SU-DHL-6 (cell line): ENCODE data around the gene CAMSAP1.
"Not testable (repeated sequence)": the region's sequence is repeated elsewhere in the genome, so short reads cannot be mapped to it uniquely, and the experiment has no call there.

ENCODE experiments used
- H2AFZ ChIP-seq: fragments of 200-600 bp; sonication (generic); 2 replicates; pipeline ENCODE4 v1.6.1; 2014; ENCODE audit warnings: low read depth, mild to moderate bottlenecking, moderate library complexity, mixed read lengths, antibody characterized with exemption, low read length; ENCODE audit not compliant: severe bottlenecking
- H3F3A ChIP-seq: fragments of 200-600 bp; shearing (Covaris generic); 2 replicates; pipeline ENCODE4 v1.6.0; 2016; ENCODE audit warnings: antibody characterized with exemption, mild to moderate bottlenecking; ENCODE audit not compliant: insufficient read depth
- H3K27ac ChIP-seq: fragments of 200-600 bp; sonication (generic); 2 replicates; pipeline ENCODE4 v1.5.1; 2016; ENCODE audit warnings: low read depth, mild to moderate bottlenecking, low read length, moderate library complexity, mixed read lengths
- H3K27me3 ChIP-seq: fragments of 200-600 bp; sonication (generic), shearing (Covaris generic); 2 replicates; pipeline ENCODE4 v1.6.0; 2014; ENCODE audit warnings: mild to moderate bottlenecking, low read length
- H3K36me3 ChIP-seq: fragments of 200-600 bp; sonication (generic); 2 replicates; pipeline ENCODE4 v1.6.1; 2014; ENCODE audit warnings: mild to moderate bottlenecking, low read length, mixed read lengths
- H3K4me2 ChIP-seq: fragments of 300-600, 200-600 bp; shearing (Covaris generic), sonication (generic); 2 replicates; pipeline ENCODE4 v1.6.0; 2014; ENCODE audit warnings: low read length, low read depth, mild to moderate bottlenecking; ENCODE audit not compliant: poor library complexity, severe bottlenecking
- H3K4me3 ChIP-seq: fragments of 200-600 bp; sonication (generic); 2 replicates; pipeline ENCODE4 v1.5.1; 2014; ENCODE audit warnings: antibody characterized with exemption, low read length, mild to moderate bottlenecking, mixed read lengths; ENCODE audit not compliant: insufficient read depth, poor library complexity, severe bottlenecking
- H3K79me2 ChIP-seq: fragments of 200-600 bp; sonication (generic); 2 replicates; pipeline ENCODE4 v1.6.1; 2014; ENCODE audit warnings: mild to moderate bottlenecking, low read length, moderate library complexity; ENCODE audit not compliant: insufficient read depth
- H3K9ac ChIP-seq: fragments of 200-600 bp; sonication (generic); 2 replicates; pipeline ENCODE4 v1.7.0; 2014; ENCODE audit warnings: mild to moderate bottlenecking, low read length
- H3K9me2 ChIP-seq: fragments of 200-600 bp; sonication (generic); replicated peaks from 2 replicates; pipeline ENCODE4 v1.6.1; 2014; ENCODE audit warnings: low read length; ENCODE audit not compliant: insufficient read depth
- H3K9me3 ChIP-seq: fragments of 200-600 bp; sonication (generic); 2 replicates; pipeline ENCODE4 v1.6.1; 2014; ENCODE audit warnings: low read length, mixed read lengths; ENCODE audit not compliant: insufficient read depth
- H4K20me1 ChIP-seq: fragments of 200-600 bp; sonication (generic); 2 replicates; pipeline ENCODE4 v1.6.1; 2014; ENCODE audit warnings: low read depth, mild to moderate bottlenecking, antibody characterized with exemption, low read length, moderate library complexity, mixed read lengths
- CTCF ChIP-seq: fragments of 200-600 bp; sonication (generic); IDR thresholded peaks from one replicate; pipeline ENCODE4 v1.5.1; 2017; ENCODE audit warnings: antibody characterized with exemption, mild to moderate bottlenecking, low read length, moderate library complexity; ENCODE audit not compliant: insufficient read depth, poor library complexity, severe bottlenecking
- EZH2phosphoT487 ChIP-seq: fragments of 200-600 bp; sonication (generic), shearing (Covaris generic); conservative IDR thresholded peaks from 2 replicates; pipeline ENCODE4 v1.6.1; 2018; ENCODE audit warnings: mild to moderate bottlenecking, antibody characterized with exemption, low read length, moderate library complexity, mixed read lengths

CAMSAP1 gene

GRCh38 chr9:135893104-135893503 is 14.2 kb downstream of the CAMSAP1 start:
- H3K9me2 ChIP-seq: no peaks in the 10 kb centered on the region
- no peak overlapping the region for H3K4me3 ChIP-seq
- H3K79me2 ChIP-seq: peaks cover 100% of the 10 kb centered on the region
- H3K27ac ChIP-seq: no peak overlapping the region
- H3K9ac ChIP-seq: no peak overlapping the region
- H3K27me3 ChIP-seq: no peaks in the 10 kb centered on the region
- TF ChIP-seq EZH2phosphoT487 (no peak), CTCF (no peak)
- no peaks in the 10 kb centered on the region for H3K36me3 ChIP-seq
- no peaks in the 10 kb centered on the region for H3K9me3 ChIP-seq
- H4K20me1 ChIP-seq: peaks cover 33% of the 10 kb centered on the region
- peaks cover 5% of the 10 kb centered on the region; the same call in 1 of the 2 replicates for H3F3A ChIP-seq
- H3K4me2 ChIP-seq: no peak overlapping the region
- no peak overlapping the region for H2AFZ ChIP-seq

GRCh38 chr9:135892327-135892726 is 15.0 kb downstream of the CAMSAP1 start:
- not testable (repeated sequence) for H3K9me2 ChIP-seq, H3K4me2 ChIP-seq, H2AFZ ChIP-seq, H3K27me3 ChIP-seq, H3K9ac ChIP-seq, H3K27ac ChIP-seq, H3K9me3 ChIP-seq, H3K36me3 ChIP-seq, H3F3A ChIP-seq, H3K4me3 ChIP-seq
- peaks cover 100% of the 10 kb centered on the region for H3K79me2 ChIP-seq
- H4K20me1 ChIP-seq: peaks cover 28% of the 10 kb centered on the region

GRCh38 chr9:135891027-135891631 is 16.2 kb downstream of the CAMSAP1 start:
- H3K9me3 ChIP-seq: no peaks in the 10 kb centered on the region
- H3K27me3 ChIP-seq: no peaks in the 10 kb centered on the region
- no peak overlapping the region for H3K4me3 ChIP-seq
- peaks cover under 1% of the 10 kb centered on the region; the same call in 1 of the 2 replicates for H3F3A ChIP-seq
- H4K20me1 ChIP-seq: peaks cover 23% of the 10 kb centered on the region
- no peaks in the 10 kb centered on the region for H3K36me3 ChIP-seq
- H3K9me2 ChIP-seq: no peaks in the 10 kb centered on the region
- H3K9ac ChIP-seq: no peak overlapping the region
- peaks cover 100% of the 10 kb centered on the region for H3K79me2 ChIP-seq
- TF ChIP-seq CTCF (no peak), EZH2phosphoT487 (no peak)
- H3K4me2 ChIP-seq: no peak overlapping the region
- H3K27ac ChIP-seq: no peak overlapping the region
- H2AFZ ChIP-seq: no peak overlapping the region

GRCh38 chr9:135890190-135891026 is 16.9 kb downstream of the CAMSAP1 start:
- Histone ChIP-seq H3K79me2 (peaks cover 100% of the 10 kb centered on the region), H3K9ac (no peak overlapping the region), H3F3A (no peaks in the 10 kb centered on the region), H3K4me2 (no peak overlapping the region), H3K9me3 (no peaks in the 10 kb centered on the region), H3K27ac (no peak overlapping the region), H4K20me1 (peaks cover 17% of the 10 kb centered on the region; the same call in 1 of the 2 replicates), H3K36me3 (no peaks in the 10 kb centered on the region), H2AFZ (no peak overlapping the region), H3K9me2 (no peaks in the 10 kb centered on the region), H3K4me3 (no peak overlapping the region), H3K27me3 (no peaks in the 10 kb centered on the region)
- TF ChIP-seq EZH2phosphoT487: no peak
- TF ChIP-seq CTCF: no peak
